Ovary (tissue), 3 donors: ENCODE data around the gene HES5.

Source experiments
- EP300 ChIP-seq: sonication (generic); formaldehyde crosslinking; IDR thresholded peaks from one replicate; pipeline ENCODE4 v1.6.1; 2017; ENCODE audit warnings: antibody characterized with exemption
- POLR2A ChIP-seq: fragments of 450-650 bp; IDR thresholded peaks from one replicate; pipeline ENCODE4 v1.6.1; 2017; ENCODE audit warnings: antibody characterized with exemption, mild to moderate bottlenecking, moderate library complexity
- TF ChIP-seq, protein P1 (sequence below), 3 donors: fragments of 450-650 bp in 2 of 3; fragments of 200-600 bp in 1 of 3; IDR thresholded peaks; one replicate each; pipeline versions ENCODE4 v1.5.1 to v1.8.0; 2016 to 2022; ENCODE audit warnings: antibody characterized with exemption in 3 of 3, mild to moderate bottlenecking in 1 of 3
- donor health status: DM: no; HTN: no; CAD: no.

DNA sequence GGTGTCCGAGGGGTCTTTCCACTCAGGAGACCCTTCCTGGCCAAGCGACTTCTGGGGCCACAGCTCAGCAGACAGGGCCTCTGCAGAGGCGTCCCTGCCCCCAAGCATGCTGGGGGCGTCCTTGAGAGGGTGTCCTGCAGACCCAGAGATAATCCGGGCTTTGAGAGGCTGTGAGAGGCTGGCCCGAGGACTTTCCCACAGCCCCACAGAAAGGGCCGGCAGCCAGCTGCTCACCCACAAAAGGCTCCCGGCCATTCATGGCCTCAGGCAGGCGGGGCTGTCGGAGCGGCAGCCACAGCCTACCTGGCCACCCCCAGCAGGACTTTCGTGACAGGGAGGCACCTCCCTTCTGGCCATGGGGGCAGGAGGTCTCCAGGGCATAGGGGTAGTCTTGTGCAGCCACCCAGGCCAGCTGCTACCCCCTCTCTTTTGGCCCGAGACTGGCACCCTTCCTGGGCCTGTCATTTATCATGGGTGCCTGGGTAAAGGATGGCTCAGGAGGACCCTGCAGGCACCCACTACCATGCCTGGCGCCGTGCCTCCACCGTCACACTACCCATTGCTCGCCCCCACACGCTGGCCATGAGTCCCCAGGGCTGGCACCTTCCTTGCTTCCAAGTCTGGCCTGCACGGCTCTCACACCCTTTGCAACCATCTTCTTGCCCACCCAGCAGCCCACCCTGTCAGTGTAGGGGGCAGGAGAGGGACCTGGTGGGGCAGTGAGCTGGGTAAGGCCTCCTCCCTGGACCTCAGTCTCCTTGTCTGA lies 15.0 kb upstream of the HES5 start:
- TF ChIP-seq, protein P1, sequence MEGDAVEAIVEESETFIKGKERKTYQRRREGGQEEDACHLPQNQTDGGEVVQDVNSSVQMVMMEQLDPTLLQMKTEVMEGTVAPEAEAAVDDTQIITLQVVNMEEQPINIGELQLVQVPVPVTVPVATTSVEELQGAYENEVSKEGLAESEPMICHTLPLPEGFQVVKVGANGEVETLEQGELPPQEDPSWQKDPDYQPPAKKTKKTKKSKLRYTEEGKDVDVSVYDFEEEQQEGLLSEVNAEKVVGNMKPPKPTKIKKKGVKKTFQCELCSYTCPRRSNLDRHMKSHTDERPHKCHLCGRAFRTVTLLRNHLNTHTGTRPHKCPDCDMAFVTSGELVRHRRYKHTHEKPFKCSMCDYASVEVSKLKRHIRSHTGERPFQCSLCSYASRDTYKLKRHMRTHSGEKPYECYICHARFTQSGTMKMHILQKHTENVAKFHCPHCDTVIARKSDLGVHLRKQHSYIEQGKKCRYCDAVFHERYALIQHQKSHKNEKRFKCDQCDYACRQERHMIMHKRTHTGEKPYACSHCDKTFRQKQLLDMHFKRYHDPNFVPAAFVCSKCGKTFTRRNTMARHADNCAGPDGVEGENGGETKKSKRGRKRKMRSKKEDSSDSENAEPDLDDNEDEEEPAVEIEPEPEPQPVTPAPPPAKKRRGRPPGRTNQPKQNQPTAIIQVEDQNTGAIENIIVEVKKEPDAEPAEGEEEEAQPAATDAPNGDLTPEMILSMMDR (IDR thresholded peaks at IDR 0.05): no peak
- TF ChIP-seq EP300: no peak
- no peak for TF ChIP-seq POLR2A
